KBM-7 (cell line): ENCODE data around the gene CNDP2.
"Not testable (repeated sequence)": the region's sequence is repeated elsewhere in the genome, so short reads cannot be mapped to it uniquely, and the experiment has no call there.

Source experiments
- DNase-seq: peaks from one replicate; pipeline ENCODE4 v3.0.0-alpha.2; 2015
- in situ Hi-C: fragments of 300-500 bp; cut with MboI; formaldehyde crosslinking; loops from 2 replicates; pipeline ENCODE4 v1.14.3; 2020; ENCODE audit warnings: low sequenced_read_pairs, low pct_unique_long_range_greater_than_20kb, mixed read lengths

CNDP2 gene

DNA sequence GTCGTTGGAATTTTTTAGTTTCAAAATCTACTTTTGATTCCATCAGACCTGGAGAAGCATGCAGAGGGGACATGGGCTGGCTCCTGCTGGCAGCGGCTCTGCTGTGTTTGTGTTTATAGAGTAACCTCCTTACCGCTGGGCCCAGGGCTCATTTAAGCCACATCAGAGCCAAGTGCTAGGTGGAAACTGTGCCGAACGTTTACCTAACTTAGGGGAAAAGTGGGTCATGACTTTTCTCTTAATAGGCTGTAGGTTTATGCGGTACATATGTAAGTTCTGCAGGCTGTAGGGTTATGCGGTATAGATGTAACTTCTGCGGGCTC is 17.7 kb downstream of the CNDP2 start:
- DNase-seq, result no peak
- in situ Hi-C loops, result no loop called here

DNA sequence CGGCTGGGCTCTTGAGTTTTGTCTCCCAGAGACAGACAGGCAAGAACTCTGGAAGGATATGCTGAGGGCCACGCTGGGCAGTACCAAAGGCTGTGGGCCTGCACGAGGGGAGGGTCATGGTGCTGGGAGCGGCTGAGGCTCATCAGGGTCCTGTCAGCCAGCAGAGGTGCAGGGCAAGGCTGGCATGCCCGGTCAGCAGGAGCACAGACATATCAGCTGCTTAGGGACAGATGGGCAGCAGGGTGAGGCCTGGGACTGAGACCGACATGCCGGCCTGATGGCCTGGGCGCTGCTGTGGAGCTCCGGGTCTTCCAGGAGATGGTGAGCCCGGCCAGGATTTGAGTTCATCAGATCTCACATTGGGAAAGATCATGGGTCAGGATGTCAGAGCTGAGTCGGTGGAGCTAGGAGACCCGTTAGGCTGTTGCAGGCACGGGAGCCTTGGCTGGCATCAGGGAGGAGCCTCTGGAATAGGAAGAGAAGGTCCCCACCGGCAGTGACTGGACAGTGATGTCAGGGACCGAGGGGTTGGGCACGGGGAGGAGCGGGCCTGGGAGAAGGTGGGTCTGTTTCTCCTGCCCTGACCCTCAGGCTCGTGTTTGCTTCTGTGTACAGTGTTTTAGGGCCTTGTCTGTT is 18.8 kb downstream of the CNDP2 start:
- in situ Hi-C loops, result no loop called here
- no peak for DNase-seq

DNA sequence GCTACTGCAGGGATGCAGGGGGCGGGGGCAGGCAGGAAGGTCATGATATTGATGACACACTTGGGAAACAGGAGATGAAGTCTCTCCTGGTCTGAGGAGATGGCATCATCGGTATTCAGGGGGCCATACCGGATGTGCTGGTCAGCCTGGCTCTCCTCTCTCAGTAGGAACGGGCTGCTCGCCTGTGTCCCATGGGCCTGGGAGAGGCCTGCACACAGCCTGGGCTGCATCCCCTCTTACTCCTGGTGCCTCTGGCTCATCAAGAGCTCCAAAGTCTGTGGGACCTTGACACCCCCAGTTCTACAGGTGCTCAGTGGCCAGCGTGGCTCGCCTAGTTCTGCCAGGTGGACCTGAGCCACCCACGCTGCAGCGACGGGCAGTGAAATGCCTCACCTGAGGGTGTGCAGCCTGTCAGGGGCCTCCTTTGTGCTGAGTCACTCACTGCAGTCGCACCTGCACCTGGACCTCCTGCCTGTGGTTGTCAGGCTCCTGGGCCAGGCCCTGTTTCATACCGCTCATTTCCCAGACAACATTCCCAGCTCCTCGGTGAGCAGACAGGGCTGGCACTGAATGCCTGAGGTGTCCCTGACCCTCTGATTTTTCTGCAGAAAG is 19.6 kb downstream of the CNDP2 start:
- no peak for DNase-seq
- in situ Hi-C loops, result no loop called here

DNA sequence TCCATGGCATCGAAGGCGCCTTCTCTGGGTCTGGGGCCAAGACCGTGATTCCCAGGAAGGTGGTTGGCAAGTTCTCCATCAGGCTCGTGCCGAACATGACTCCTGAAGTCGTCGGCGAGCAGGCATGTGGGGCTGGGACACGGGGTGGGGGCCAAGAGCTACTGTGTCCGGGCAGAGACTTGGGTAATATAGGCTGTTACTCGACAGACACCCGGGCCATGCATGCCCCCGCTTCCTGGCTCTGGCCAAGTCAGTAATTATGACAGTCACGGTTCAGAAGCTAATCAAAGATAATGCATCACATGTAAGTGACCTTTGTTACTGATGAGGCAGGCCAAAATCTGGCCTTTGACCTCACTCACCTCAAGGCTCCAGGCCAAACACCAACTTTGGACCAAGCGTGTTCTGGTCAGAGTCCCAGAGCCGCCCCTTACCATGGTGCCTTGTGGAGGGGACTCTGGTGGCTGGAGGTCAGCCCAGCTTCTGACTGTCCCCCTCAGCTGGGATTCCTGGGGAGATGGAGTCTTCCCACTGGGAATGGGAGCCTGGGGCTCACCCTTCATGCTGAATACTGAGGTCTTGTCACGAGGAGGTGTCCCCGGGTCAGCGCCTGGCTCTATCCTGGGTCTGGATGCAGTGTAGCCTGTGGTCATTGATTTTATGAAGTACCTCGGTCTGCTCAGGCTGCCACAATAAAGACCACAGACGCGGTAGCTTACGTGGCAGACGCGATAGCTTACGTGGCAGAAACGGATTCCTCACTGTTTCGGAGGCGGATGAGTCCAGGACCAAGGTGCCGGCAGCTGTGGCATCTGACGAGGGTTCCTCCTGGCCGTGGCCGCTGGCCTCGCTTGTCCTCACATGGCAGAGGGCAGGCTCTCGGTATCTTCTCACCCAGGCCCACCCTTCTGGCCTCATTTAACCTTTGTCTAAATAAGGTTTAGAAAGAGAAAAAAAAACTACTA is 20.4 kb downstream of the CNDP2 start:
- in situ Hi-C loops, result no loop called here
- DNase-seq, result no peak

DNA sequence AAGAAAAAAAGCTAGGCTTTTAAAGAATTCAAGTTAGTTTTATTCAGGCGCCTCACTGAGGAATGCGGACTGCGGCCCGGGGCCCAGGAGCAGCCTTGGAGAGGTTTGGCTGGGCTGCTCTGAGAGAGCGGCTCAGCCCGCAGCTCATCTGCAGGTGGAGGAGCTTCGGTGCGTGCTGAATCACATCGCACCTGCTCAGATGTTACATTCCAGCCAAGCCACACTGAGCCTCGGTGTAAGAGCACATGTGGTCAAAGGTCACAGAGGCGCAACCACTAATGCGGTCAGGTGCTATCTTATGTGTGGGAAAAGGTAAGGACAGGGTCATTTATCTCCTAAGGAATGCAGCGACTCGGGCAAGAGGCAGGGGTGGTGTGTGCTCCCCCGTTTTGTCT is 21.1 kb downstream of the CNDP2 start:
- in situ Hi-C loops, result no loop called here
- DNase-seq, result no peak

DNA sequence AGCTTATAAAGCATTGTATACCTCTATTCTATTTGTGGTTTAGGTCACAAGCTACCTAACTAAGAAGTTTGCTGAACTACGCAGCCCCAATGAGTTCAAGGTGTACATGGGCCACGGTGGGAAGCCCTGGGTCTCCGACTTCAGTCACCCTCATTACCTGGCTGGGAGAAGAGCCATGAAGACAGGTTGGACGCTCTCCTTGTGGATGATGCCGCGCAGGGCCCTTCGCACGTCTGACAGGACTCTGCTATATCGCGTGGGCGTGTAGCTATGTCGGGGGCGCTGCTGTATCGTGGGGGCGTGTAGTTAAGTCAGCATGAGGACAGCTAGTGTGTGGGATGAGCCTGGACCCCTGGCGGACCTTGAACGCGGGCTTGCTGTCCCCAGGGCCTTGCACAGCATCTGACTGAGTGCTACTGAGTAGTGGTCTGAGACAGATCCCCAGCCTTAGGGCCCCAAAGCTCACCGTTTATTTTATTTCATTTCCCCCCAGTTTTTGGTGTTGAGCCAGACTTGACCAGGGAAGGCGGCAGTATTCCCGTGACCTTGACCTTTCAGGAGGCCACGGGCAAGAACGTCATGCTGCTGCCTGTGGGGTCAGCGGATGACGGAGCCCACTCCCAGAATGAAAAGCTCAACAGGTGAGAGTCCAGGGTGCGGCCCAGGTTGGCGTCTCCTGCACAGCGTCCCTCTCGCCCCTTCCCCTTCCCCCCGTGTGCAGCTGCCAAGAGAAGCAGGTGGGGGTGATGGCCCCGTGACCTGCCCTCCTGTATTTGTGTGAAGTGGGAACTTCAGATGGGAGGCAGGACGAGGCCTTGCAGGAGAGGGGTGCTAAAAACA is 22.5 kb downstream of the CNDP2 start:
- in situ Hi-C loops, result no loop called here
- DNase-seq, result no peak

DNA sequence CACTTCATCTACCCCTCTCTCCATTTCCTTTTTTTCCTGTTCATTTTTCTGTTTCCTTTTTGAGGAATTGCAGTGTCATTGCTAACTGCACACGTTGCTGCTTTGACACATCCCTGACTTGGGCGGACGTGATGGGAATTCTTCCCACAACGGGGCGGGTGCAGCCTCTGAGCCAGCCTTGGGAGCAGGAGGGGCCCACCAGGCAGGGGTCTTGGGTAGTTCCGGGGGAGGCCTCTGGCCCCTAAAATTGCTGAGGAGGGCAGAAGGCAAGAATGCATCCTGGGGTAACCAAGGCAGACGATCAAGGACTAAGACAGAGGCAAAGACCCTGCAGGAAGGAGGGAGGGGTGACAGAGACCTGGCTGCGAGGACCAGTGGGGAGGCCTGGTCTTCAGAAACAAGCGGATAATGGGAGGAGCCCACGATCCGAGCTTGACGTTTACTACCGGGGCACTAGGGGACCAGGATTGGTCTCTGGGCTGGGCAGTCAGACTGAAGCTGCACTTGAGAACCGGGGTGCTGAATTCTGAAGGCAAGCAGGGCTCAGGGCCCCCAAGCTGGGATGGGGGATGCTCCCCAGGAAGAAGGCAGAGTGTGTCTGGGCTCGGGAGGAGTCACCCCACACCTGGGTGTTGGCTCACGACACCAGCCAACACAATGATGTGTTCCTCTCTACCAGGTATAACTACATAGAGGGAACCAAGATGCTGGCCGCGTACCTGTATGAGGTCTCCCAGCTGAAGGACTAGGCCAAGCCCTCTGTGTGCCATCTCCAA is 23.3 kb downstream of the CNDP2 start:
- DNase-seq, result no peak
- in situ Hi-C loops, result no loop called here

DNA sequence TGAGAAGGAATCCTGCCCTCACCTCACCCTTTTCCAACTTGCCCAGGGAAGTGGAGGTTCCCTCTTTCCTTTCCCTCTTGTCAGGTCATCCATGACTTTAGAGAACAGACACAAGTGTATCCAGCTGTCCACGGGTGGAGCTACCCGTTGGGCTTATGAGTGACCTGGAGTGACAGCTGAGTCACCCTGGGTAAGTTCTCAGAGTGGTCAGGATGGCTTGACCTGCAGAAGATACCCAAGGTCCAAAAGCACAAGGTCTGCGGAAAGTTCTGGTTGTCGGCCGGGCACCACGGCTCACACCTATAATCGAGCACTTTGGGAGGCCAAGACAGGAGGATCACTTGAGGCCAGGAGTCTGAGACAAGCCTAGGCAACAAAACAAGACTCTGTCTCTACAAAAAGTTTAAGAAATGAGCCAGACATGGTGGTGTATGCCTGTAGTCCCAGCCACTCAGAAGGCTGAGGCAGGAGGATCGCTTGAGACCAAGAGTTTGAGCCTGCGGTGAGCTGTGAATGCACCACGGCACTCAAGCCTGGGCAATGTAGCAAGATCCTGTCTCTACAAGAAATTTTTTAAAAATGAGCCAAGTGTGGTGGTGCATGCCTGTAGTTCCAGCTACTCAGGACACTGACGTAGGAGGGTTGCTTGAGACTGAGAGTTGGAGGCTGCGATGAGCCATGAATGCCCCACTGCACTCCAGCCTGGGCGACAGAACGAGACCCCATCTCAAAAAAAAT is 24.1 kb downstream of the CNDP2 start:
- in situ Hi-C loops, result no loop called here
- DNase-seq, result no peak

DNA sequence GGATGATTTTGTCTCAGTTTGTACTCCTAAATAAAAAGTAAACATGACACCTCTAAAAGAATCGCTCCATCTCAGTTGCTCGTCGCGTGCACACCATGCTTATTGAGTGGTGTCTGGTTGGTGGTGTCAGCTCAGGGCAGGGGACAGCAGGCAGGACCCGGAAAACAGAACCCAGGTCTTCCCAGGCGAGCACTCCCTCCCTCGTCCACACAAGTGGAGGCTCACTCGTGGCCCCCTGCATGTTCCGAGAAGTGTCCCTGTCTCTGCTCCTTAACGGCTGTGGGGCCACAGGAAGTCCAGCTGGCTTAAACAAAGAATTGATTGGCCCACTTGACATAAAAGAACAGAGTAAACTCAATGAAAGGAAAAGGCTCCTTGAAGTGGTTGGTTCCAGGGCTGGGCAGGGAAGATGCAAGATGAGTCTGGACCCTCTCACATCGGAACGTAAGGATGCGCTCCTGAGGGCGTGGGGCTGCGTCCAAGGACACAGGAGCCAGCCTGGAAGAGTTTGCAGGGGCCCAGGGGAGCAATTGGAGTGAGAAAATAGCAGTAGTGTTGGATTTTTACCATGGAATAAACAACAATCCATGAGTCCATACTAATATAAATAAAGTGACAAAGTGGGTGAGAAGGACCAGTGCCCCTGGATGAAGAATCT is 25.0 kb downstream of the CNDP2 start:
- in situ Hi-C loops, result no loop called here
- DNase-seq, result no peak

DNA sequence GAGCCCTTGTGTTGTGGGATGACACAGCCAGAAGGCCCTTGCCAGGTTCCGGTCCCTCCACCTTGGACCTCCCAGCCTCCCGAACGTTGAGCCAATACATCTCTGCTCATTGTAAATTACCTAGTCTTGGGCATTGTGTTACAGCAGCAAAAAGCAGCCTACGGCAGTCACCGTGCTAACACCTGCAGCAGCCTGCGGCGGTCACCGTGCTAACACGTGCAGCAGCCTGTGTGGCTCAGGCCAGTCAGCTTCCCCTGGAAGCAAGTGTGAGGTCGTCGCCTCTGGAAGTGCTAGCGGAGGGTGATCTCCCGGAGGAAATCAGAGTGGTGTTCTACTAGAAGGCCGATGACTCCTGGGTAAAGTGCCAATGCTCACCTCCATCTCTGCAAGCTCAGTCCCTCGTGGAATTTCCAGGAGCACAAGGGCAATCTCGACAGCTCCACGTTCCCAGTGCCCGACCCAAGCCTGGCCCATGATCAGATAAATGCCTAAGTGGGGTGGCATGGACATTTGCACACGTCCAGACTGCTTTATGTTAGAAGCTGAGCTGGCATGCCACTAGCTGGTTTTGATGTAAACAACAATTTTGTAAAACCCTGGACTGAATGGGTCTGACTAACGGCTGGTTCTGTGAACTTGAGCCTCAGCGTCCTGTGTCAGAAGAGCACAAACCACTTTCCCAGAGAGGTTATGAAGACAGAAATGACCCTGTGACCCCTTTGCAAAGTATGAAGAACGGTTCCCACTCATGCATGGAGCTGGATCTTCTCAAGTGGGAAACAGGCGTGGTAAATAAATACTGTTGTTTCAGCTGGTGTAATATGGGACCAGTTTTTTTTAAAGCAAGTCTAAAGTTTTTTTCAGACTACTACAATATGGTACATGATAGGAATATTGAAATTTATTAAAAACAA is 26.7 kb downstream of the CNDP2 start:
- no peak for DNase-seq

DNA sequence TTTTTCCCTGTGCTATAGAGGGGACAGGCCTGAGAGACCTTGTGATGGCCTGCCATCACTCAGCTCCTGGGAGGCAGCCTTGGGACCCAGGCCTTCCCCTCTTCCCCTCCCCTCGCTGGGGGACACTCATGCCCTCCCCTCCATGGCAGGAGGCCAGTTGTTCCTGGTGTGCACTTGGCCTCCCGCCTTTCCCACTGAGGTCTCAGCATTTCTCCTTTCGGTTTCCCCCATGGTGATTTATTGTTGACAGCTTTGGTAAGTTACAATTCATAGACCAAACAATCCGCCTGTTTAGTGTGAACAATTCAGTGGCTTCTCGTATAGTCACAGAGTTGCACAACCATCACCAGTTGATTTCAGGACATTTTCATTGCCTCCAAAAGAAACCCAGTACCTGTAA is 27.9 kb downstream of the CNDP2 start:
- DNase-seq, result peak; percentile 41
- in situ Hi-C loops, result no loop called here

More for the DNA sequence above, 26.7 kb downstream of the CNDP2 start:
- in situ Hi-C loops, result no loop called here

DNA sequence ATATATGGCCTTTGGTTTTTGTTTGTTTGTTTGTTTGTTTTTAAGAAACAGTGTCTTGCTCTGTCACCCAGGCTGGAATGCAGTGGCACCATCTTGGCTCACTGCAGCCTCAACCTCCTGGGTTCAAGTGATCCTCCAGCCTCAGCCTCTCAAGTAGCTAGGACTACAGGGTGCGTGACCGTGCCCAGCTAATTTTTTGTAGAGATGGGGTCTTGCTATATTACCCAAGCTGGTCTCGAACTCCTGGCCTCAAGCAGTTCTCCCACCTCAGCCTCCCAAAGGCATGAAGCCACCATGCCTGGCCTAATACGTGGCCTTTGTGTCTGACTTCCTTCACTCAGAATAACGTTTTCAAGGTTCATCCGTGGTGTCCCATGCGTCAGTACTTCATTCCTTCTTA is 28.8 kb downstream of the CNDP2 start:
- DNase-seq, in situ Hi-C loops: not testable (repeated sequence)

DNA sequence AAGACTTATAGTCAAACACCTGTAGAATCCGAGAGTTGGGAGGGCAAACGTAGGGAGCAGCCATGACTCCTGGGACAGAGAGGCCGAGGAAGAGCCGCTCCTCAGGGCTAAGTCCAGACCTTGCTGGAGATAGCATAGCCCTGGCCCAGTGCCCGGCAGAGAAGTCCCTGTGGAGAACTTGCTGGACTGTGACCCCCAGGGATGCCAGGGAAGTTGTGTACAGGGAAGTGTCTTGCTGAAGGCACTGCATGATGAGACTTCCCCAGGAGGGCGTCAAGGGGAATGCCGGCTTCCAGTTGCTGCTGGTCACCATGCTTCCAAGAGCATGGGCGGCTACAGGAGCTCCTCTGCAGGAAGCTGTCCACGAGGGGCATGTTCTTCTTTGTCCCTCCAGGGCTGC is 29.6 kb downstream of the CNDP2 start:
- no peak for DNase-seq
- in situ Hi-C loops, result no loop called here

DNA sequence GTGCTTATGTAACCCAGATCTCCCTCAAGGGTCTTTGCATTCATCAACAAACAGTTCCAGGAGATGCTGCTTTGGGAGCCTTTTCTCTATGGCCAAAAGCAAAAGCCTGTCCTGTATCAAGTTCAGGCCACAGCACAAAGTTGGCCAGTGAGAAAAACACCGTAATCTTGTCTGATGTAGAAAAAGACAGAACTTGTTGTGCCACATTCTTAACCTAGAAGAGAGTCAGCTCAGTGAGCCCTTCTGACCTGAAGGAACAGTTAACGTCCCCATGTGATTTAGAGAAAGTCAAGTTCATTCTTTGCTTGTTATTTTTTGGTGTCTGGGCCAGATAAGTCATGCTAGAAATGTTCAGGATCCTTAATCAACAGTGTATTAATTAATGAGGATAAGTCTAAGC is 30.3 kb downstream of the CNDP2 start:
- DNase-seq, result no peak
- in situ Hi-C loops, result no loop called here

DNA sequence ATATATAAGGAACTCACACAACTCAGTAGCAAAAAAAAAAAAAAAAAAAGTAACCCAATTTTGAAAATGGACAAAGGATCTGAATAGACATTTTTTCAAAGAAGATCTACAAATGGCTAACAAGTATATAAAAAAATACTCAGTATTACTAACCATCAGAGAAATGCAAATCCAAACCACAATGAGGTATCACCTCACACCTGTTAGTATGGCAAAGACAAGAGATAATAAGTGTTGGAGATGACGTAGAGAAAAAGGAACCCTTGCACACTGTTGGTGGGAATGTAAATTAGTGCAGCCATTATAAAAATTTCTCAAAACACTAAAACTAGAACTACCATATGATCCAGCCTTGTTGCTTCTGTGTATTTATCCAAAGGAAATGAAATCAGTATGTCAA is 32.3 kb downstream of the CNDP2 start:
- no peak for DNase-seq
- in situ Hi-C loops, result no loop called here

DNA sequence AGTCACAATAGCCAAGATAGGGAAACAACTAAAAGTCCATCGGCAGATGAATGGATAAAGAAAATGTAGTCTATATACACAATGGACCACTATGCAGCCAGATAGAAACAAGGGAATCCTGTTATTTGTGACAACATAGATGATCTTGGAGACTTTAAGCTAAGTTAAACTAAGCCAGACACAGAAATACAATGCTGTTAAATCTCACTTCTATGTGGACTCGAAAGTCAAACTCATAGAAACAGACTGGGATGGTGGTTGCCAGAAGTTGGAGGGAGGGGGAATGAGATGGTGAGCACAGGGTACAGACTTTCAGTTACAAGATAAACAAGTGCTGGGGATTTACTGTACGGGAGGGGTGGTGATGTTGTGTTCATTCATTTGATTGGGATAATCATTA is 32.8 kb downstream of the CNDP2 start:
- in situ Hi-C loops, result no loop called here
- DNase-seq, result no peak

DNA sequence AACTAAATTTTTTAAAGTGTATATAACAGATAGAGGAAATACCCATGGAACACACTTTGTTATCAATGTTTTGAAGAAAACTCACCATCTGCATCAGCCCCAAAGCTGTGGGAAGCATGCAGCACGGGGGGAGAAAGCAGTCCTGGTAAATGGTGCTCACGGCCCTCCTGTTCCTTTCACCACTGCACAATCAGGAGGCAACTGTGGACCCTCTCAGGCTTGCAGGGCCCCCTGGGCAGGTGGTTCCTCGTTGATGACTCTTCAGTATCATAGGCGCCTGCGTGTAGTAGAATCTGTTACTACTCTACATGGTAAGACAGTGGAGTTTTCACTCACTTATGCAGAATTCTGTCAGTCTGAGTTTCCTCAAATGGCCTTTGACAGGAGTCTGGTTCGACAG is 33.2 kb downstream of the CNDP2 start:
- in situ Hi-C loops, result no loop called here
- DNase-seq, result no peak
